Frontal cortex (tissue), 4 donors: ENCODE data around the gene TRIM36. TPM values are rescaled to one million over a fixed set of nuclear protein-coding genes. Genes with fewer than 3 reads are reported as not detected.

Experiments
- DNase-seq, 2 donors: peaks; one replicate each; pipeline ENCODE4 v3.0.0; 2012; ENCODE audit warnings: low spot score in 2 of 2
- FAIRE-seq: peaks from 2 replicates; lab custom pipeline; 2012; peaks lifted over from hg19 to GRCh38; lab: Jason Lieb, UNC
- total RNA-seq: library from RNA; depleted of rRNA; stranded (reverse); fragments of >200 nt; gene quantifications from one replicate; pipeline ENCODE4 v1.2.3, GENCODE V29; 2014
- donor health status: control.
- donor health status: control.
- donor health status: control.

TRIM36 gene
- total RNA-seq, 1 donor from 2014 or later = 105 TPM

DNA sequence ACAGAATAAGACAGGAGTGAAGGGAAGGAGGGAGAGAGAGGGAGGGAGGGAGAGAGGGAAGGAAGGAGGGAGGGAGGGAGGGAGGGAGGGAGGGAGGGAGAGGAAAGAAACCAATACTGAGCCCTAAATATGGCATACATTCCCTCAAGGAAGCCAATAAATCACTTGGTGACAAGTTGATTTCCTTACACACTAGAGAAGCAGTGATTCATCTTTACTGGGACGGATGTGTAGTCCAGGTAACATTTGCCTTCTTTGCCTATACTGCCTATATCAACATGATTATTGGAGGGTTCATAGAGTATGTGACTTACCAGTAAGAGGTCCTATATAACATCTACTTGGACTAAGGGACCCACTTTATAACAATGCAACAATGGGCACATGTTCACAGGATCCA lies 83.2 kb downstream of the TRIM36 start:
- FAIRE-seq (no peak), DNase-seq (no peak)

DNA sequence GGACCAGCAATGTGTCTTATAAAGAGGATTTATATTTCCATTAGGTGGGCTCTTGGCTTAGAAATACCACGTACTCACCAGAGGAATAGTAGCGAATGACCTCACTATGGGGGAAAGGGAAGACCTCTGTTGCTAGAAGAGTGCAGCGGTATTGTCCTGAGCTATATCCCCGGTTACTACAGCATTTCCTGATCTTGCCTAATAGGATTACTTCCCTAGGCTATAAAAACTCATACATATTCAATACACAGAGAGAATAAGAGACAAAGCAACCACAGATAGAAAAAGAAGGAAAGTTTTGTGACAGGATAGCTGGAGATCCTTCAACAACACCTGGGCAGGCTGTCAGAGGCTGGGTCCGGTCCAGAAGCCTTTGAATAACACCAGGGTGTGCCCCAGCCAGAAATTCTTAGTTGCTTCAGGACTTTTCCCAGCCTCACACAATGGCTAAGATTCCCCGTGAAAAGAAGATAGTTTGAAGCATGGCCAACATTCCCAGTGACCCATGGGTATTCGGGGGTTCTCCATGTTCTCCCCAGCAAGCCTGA lies 85.4 kb downstream of the TRIM36 start:
- DNase-seq (no peak), FAIRE-seq (no peak)

DNA sequence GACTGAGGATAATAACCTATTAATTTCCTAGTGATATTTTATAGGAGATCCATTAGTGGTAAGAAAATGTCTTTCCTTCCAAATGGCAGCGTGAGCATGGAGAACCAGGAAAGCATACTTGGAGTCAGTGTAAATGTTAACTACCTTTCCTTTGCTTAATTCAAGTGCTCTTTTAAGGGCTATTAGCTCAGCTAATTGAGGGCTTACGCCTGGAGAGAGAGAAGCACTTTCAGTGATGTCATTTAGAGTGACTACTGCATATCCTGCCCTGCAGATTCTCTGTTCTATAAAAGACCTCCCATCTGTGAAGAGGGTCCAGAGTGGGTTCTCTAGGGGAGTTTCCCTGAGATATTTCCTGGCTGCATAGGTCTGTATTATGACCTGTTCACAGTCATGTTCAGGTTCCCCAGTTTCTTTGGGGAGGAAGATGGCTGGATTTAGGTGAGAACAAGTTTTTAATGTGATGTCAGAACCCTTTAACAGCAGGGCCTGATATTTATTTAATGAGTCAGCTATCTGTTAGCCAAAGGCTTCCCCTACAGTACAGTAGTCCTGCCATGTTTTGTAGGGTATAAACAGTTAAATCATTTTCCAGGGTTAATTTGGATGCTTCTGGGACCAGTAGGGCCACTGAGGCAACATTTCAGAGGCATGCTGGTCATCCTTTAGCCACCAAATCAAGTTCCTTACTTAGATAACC lies 89.6 kb downstream of the TRIM36 start:
- FAIRE-seq (no peak), DNase-seq (no peak)

Other genes starting within 250 kb of the TRIM36 start
- gene PGGT1B, start 93.0 kb upstream of the TRIM36 start, total RNA-seq = 11.0 TPM
- 87.6 TPM for gene CCDC112, start 126.7 kb upstream of the TRIM36 start, total RNA-seq